ENCODE measurements around the gene UBE2Q2. TPM values are rescaled to one million over a fixed set of nuclear protein-coding genes. Genes with fewer than 3 reads are reported as not detected.

The UBE2Q2 gene
- total and polyA plus RNA-seq, 9 of the 15 experiments (the other 6 are each of a cell fraction or from before 2014, with no cell fraction given), result 6.2 to 24.0 (median 16.2) TPM

DNA sequence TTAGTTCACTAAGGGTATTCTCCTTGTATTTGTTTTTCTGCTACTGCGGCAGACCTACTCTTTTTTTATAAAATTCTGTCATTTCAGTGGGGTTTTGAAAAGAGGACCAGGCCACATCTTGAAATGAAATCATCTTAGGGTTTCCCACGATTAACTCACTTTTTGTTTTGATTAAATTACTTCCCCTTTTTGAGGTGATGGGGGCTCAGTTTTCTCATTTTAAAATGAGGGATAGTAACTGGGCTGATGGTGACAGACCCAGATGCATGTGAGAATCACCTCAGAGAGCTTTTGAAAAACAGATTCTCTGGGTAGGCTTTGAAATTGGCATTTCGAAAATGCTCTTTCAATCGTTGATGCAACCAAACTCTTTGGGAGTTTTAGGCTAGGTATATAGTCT is 24.2 kb downstream of the UBE2Q2 start:
- H4K20me1 ChIP-seq (replicated peaks; ENCODE audit: control insufficient read depth, insufficient read depth, low read length), result no peaks in the 10 kb centered on the region
- TF ChIP-seq ZNF778 (CRISPR knock-in tag; IDR thresholded peaks at IDR 0.05) (no peak), GABPA (tag; conservative IDR thresholded peaks at IDR 0.05; ENCODE audit: low read depth) (no peak), ZNF444 (CRISPR knock-in tag; IDR thresholded peaks at IDR 0.05) (no peak), LEF1 (IDR thresholded peaks at IDR 0.05) (no peak), ZNF347 (CRISPR knock-in tag; IDR thresholded peaks at IDR 0.05; ENCODE audit: low read depth) (no peak), BRCA1 (IDR thresholded peaks at IDR 0.05) (no peak), BRCA1 (CRISPR knock-in tag; IDR thresholded peaks at IDR 0.05) (no peak), ARNT (IDR thresholded peaks at IDR 0.05) (no peak), TAF9B (IDR thresholded peaks at IDR 0.05; ENCODE audit: partially characterized antibody) (no peak), ARID1B (IDR thresholded peaks at IDR 0.05) (no peak), RBM34 (IDR thresholded peaks at IDR 0.05; ENCODE audit: borderline replicate concordance, insufficient read depth, low read length) (no peak), MCM5 (IDR thresholded peaks at IDR 0.05; ENCODE audit: low read depth) (no peak), ZNF551 (CRISPR knock-in tag; IDR thresholded peaks at IDR 0.05) (no peak), ZNF589 (CRISPR knock-in tag; IDR thresholded peaks at IDR 0.05; ENCODE audit: low read depth) (no peak), ZNF695 (CRISPR knock-in tag; IDR thresholded peaks at IDR 0.05) (no peak), NFYB (IDR thresholded peaks at IDR 0.05; ENCODE audit: extremely low read depth, insufficient read length) (no peak), HNRNPH1 (optimal IDR thresholded peaks at IDR 0.05; ENCODE audit: low read depth, low read length) (no peak)
- TF ChIP-seq, protein P1, sequence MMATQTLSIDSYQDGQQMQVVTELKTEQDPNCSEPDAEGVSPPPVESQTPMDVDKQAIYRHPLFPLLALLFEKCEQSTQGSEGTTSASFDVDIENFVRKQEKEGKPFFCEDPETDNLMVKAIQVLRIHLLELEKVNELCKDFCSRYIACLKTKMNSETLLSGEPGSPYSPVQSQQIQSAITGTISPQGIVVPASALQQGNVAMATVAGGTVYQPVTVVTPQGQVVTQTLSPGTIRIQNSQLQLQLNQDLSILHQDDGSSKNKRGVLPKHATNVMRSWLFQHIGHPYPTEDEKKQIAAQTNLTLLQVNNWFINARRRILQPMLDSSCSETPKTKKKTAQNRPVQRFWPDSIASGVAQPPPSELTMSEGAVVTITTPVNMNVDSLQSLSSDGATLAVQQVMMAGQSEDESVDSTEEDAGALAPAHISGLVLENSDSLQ (IDR thresholded peaks at IDR 0.05), result no peak
- TF ChIP-seq, protein P2, sequence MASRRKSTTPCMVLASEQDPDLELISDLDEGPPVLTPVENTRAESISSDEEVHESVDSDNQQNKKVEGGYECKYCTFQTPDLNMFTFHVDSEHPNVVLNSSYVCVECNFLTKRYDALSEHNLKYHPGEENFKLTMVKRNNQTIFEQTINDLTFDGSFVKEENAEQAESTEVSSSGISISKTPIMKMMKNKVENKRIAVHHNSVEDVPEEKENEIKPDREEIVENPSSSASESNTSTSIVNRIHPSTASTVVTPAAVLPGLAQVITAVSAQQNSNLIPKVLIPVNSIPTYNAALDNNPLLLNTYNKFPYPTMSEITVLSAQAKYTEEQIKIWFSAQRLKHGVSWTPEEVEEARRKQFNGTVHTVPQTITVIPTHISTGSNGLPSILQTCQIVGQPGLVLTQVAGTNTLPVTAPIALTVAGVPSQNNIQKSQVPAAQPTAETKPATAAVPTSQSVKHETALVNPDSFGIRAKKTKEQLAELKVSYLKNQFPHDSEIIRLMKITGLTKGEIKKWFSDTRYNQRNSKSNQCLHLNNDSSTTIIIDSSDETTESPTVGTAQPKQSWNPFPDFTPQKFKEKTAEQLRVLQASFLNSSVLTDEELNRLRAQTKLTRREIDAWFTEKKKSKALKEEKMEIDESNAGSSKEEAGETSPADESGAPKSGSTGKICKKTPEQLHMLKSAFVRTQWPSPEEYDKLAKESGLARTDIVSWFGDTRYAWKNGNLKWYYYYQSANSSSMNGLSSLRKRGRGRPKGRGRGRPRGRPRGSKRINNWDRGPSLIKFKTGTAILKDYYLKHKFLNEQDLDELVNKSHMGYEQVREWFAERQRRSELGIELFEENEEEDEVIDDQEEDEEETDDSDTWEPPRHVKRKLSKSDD (conservative IDR thresholded peaks at IDR 0.05; ENCODE audit: low read length), result no peak
- H3K9ac ChIP-seq (ENCODE audit: insufficient read depth in 1 of 2, low read depth in 2 of 2, low read length in 2 of 2), result no peak overlapping the region
- no peaks in the 10 kb centered on the region for H3K9me3 ChIP-seq (replicated peaks; ENCODE audit: control insufficient read depth, insufficient read depth, low read depth, low read length)
- no peak overlapping the region for H3K27ac ChIP-seq (ENCODE audit: extremely low read depth, low read depth, low read length)
- FAIRE-seq, result no peak
- BruUV-seq (replicated peaks), result no TSS peak
- no peak for ATAC-seq
- no peak overlapping the region for H2AFZ ChIP-seq (ENCODE audit: low read depth, low read length)
- peaks cover 0 to 26% of the 10 kb centered on the region in 2 experiments; a peak in 2 of 5 replicates for H3K4me1 ChIP-seq (replicated peaks in 1 of 2; ENCODE audit: control insufficient read depth in 2 of 2, insufficient read depth in 2 of 2, low read length in 2 of 2)
- in situ Hi-C loops (cut with MboI) (no loop called here), intact Hi-C loops (cut with micrococcal nuclease) (no loop called here)
- no peak for DNase-seq (ENCODE audit: extremely low read depth in 1 of 4, low spot score in 3 of 4)
- no peaks in the 10 kb centered on the region for H3K9me1 ChIP-seq (ENCODE audit: control insufficient read depth, insufficient read depth, low read length)
- ChIA-PET CTCF (ENCODE audit: low intra/inter-chr PET ratio) (no interaction called here), POLR2A (interaction anchor here (1.6 to 3.0 kb wide), 3 partner anchors 15 to 35 kb away, joined by 3 to 11 read pairs (median 6); partner anchors contain the start of gene UBE2Q2)
- H3K79me2 ChIP-seq (ENCODE audit: control insufficient read depth, insufficient read depth, low read length), result peaks cover 59% of the 10 kb centered on the region
- no peak overlapping the region for H3K4me3 ChIP-seq
- H3K27me3 ChIP-seq (ENCODE audit: control insufficient read depth in 2 of 2, insufficient read depth in 2 of 2, low read length in 2 of 2), result no peaks in the 10 kb centered on the region
- H3K36me3 ChIP-seq (ENCODE audit: control insufficient read depth, insufficient read depth, low read length), result peaks cover 64% of the 10 kb centered on the region
- no peak overlapping the region for H3K4me2 ChIP-seq (ENCODE audit: insufficient read depth, low read length)
- WGBS (ENCODE audit: insufficient coverage, low coverage, missing lambda C conversion rate), result 54% methylated on average over 4 of the region's 4 CpGs

Measured in K562 (cell line).